K562 (cell line): ENCODE measurements around the gene IMMP2L. TPM values are rescaled to one million over a fixed set of nuclear protein-coding genes. Genes with fewer than 3 reads are reported as not detected.

Source experiments
- BMI1 ChIP-seq: fragments of 150-350 bp; IDR thresholded peaks from 2 replicates; pipeline ENCODE4 v1.6.1; 2014; ENCODE audit warnings: low read length
- CHD1 ChIP-seq: fragments of 200-600 bp; sonication (generic); IDR thresholded peaks from one replicate; pipeline ENCODE4 v1.6.1; 2012; ENCODE audit warnings: mild to moderate bottlenecking, moderate library complexity, low read length, inconsistent platforms
- CREB1 ChIP-seq, 2 experiments: sonication (generic) in 1 of 2; formaldehyde crosslinking in 1 of 2; IDR thresholded peaks; 2 replicates each; pipeline versions ENCODE4 v1.6.1 to v1.8.0; 2012 to 2022; ENCODE audit warnings: inconsistent platforms in 1 of 2, mild to moderate bottlenecking in 1 of 2, missing genetic modification reagents in 1 of 2, moderate library complexity in 1 of 2
- GABPA ChIP-seq: fragments of 200-800 bp; sonication (Bioruptor generic); conservative IDR thresholded peaks from 2 replicates; pipeline ENCODE4 v1.6.1; 2016; ENCODE audit warnings: low read depth, missing genetic modification characterization, missing compliant biosample characterization
- HCFC1 ChIP-seq: IDR thresholded peaks from 2 replicates; pipeline ENCODE4 v1.6.1; 2012; ENCODE audit warnings: low read depth, low read length, improper control_type of control experiment
- RFX5 ChIP-seq: IDR thresholded peaks from 2 replicates; pipeline ENCODE4 v1.6.1; 2011; ENCODE audit warnings: low read depth, mild to moderate bottlenecking, improper control_type of control experiment, low read length
- SMAD4 ChIP-seq: fragments of 250-450 bp; sonication (Bioruptor Pico); conservative IDR thresholded peaks from 2 replicates; pipeline ENCODE4 v1.8.0; 2021; ENCODE audit warnings: inconsistent platforms, mild to moderate bottlenecking, moderate library complexity
- SOX6 ChIP-seq: fragments of 450-650 bp; IDR thresholded peaks from 2 replicates; pipeline ENCODE4 v1.6.1; 2014; ENCODE audit warnings: mild to moderate bottlenecking
- SRSF1 ChIP-seq: fragments of 200-400 bp; formaldehyde crosslinking; IDR thresholded peaks from 2 replicates; pipeline ENCODE4 v1.6.1; 2017; ENCODE audit warnings: mild to moderate bottlenecking, low read depth, low read length, moderate library complexity
- ZBTB17 ChIP-seq: fragments of 450-650 bp; formaldehyde crosslinking; IDR thresholded peaks from 2 replicates; pipeline ENCODE4 v1.4.0; 2020; ENCODE audit warnings: mild to moderate bottlenecking
- polyA plus RNA-seq, 8 experiments: library from polyadenylated mRNA; depleted of rRNA in 4 of 8; stranded (reverse) in 5 of 8; unstranded in 3 of 8; fragments of >200 nt; fragmentation: Nextera tagmentation in 2 of 8; fragmentation: Illumina TruSeq in 1 of 8; extraction: Ambion mirVana in 2 of 8; extraction: Trizol in 1 of 8; gene quantifications; 2 replicates each; pipeline versions ENCODE4 v1.2.1 to v1.2.3, GENCODE V29; 2011 to 2014; ENCODE audit warnings: inconsistent platforms in 1 of 8, missing spikeins in 1 of 8
- total RNA-seq, 7 experiments: library from RNA; depleted of rRNA in 6 of 7; stranded (reverse); fragments of >200 nt in 6 of 7; fragmentation: Illumina TruSeq in 2 of 7; extraction: Trizol in 2 of 7; gene quantifications; 2 replicates each; pipeline versions ENCODE4 v1.2.1 to v1.2.3, GENCODE V29; 2011 to 2021; ENCODE audit warnings: low replicate concordance in 1 of 7
- TF ChIP-seq, protein P1 (sequence below): fragments of 450-650 bp; IDR thresholded peaks from 2 replicates; pipeline ENCODE4 v1.6.1; 2017; ENCODE audit warnings: antibody characterized with exemption
- TF ChIP-seq, protein P2 (sequence below): fragments of 250-450 bp; sonication (Bioruptor Pico); IDR thresholded peaks from 2 replicates; pipeline ENCODE4 v1.5.1; 2021; ENCODE audit warnings: mild to moderate bottlenecking
- TF ChIP-seq, protein P3 (sequence below): sonication (generic); formaldehyde crosslinking; IDR thresholded peaks from 2 replicates; pipeline ENCODE4 v1.9.0; 2022; ENCODE audit warnings: mild to moderate bottlenecking, missing genetic modification reagents
- TF ChIP-seq, protein P4 (sequence below), 2 experiments: fragments of 450-650 bp; IDR thresholded peaks; 2 replicates each; pipeline ENCODE4 v1.6.1; 2016; ENCODE audit warnings: mild to moderate bottlenecking in 2 of 2, borderline replicate concordance in 1 of 2, low read depth in 1 of 2, moderate library complexity in 1 of 2

IMMP2L gene
- total and polyA plus RNA-seq, 9 of the 15 experiments (the other 6 are each of a cell fraction or from before 2014, with no cell fraction given), result 29.7 to 116 (median 53.0) TPM

DNA sequence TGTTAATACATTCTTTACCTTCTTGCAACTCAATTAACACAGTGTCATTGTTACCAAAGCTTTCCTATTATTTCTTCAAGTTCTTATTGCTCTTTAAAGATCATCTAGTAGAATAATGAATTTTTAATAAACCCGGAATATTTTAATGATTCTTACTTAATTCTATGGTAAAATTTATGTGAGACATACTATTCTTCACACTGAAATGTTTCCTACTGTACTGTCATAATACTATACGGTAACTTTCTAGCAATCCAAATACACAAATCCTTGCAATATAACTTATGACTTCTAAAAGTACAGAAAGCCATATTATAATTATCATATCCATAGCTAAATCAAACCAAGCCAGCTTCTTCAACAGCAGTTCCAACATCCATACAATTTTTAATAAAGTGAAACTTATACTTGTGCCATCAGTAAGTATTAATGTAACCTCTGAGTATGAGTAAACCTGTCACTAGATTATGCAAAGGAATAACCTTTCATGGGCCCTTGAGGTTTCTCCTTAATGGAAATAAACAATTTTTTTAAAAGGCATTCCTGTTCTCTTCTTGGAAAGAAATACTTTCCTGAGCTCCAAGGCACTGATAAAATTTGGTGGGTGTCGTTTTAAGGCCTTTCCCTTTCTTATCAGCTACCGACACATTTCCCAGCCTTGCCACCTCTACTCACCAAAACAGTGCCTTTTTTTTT is 87.4 kb downstream of the IMMP2L start (continued):
- TF ChIP-seq RFX5 (no peak), BMI1 (no peak), CREB1 (IDR thresholded peaks at IDR 0.05) (peak; percentile 67; the same call in 1 of the 2 replicates), CREB1 (CRISPR knock-in tag; IDR thresholded peaks at IDR 0.05) (no peak), HCFC1 (no peak), ZBTB17 (CRISPR knock-in tag) (no peak), CHD1 (no peak), SRSF1 (no peak), SOX6 (peak; percentile 95), GABPA (tag) (0 out of 2 replicates have a peak, but pooled peaks have one; percentile 5), SMAD4 (CRISPR knock-in tag) (peak; percentile 69)
- TF ChIP-seq, protein P1, sequence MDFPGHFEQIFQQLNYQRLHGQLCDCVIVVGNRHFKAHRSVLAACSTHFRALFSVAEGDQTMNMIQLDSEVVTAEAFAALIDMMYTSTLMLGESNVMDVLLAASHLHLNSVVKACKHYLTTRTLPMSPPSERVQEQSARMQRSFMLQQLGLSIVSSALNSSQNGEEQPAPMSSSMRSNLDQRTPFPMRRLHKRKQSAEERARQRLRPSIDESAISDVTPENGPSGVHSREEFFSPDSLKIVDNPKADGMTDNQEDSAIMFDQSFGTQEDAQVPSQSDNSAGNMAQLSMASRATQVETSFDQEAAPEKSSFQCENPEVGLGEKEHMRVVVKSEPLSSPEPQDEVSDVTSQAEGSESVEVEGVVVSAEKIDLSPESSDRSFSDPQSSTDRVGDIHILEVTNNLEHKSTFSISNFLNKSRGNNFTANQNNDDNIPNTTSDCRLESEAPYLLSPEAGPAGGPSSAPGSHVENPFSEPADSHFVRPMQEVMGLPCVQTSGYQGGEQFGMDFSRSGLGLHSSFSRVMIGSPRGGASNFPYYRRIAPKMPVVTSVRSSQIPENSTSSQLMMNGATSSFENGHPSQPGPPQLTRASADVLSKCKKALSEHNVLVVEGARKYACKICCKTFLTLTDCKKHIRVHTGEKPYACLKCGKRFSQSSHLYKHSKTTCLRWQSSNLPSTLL, result no peak
- TF ChIP-seq, protein P2, sequence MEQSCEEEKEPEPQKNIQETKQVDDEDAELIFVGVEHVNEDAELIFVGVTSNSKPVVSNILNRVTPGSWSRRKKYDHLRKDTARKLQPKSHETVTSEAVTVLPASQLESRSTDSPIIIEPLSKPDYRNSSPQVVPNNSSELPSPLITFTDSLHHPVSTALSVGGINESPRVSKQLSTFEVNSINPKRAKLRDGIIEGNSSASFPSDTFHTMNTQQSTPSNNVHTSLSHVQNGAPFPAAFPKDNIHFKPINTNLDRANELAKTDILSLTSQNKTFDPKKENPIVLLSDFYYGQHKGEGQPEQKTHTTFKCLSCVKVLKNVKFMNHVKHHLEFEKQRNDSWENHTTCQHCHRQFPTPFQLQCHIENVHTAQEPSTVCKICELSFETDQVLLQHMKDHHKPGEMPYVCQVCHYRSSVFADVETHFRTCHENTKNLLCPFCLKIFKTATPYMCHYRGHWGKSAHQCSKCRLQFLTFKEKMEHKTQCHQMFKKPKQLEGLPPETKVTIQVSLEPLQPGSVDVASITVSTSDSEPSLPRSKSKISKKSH (CRISPR knock-in tag), result no peak
- TF ChIP-seq, protein P3, sequence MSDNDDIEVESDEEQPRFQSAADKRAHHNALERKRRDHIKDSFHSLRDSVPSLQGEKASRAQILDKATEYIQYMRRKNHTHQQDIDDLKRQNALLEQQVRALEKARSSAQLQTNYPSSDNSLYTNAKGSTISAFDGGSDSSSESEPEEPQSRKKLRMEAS, result no peak
- TF ChIP-seq, protein P4, sequence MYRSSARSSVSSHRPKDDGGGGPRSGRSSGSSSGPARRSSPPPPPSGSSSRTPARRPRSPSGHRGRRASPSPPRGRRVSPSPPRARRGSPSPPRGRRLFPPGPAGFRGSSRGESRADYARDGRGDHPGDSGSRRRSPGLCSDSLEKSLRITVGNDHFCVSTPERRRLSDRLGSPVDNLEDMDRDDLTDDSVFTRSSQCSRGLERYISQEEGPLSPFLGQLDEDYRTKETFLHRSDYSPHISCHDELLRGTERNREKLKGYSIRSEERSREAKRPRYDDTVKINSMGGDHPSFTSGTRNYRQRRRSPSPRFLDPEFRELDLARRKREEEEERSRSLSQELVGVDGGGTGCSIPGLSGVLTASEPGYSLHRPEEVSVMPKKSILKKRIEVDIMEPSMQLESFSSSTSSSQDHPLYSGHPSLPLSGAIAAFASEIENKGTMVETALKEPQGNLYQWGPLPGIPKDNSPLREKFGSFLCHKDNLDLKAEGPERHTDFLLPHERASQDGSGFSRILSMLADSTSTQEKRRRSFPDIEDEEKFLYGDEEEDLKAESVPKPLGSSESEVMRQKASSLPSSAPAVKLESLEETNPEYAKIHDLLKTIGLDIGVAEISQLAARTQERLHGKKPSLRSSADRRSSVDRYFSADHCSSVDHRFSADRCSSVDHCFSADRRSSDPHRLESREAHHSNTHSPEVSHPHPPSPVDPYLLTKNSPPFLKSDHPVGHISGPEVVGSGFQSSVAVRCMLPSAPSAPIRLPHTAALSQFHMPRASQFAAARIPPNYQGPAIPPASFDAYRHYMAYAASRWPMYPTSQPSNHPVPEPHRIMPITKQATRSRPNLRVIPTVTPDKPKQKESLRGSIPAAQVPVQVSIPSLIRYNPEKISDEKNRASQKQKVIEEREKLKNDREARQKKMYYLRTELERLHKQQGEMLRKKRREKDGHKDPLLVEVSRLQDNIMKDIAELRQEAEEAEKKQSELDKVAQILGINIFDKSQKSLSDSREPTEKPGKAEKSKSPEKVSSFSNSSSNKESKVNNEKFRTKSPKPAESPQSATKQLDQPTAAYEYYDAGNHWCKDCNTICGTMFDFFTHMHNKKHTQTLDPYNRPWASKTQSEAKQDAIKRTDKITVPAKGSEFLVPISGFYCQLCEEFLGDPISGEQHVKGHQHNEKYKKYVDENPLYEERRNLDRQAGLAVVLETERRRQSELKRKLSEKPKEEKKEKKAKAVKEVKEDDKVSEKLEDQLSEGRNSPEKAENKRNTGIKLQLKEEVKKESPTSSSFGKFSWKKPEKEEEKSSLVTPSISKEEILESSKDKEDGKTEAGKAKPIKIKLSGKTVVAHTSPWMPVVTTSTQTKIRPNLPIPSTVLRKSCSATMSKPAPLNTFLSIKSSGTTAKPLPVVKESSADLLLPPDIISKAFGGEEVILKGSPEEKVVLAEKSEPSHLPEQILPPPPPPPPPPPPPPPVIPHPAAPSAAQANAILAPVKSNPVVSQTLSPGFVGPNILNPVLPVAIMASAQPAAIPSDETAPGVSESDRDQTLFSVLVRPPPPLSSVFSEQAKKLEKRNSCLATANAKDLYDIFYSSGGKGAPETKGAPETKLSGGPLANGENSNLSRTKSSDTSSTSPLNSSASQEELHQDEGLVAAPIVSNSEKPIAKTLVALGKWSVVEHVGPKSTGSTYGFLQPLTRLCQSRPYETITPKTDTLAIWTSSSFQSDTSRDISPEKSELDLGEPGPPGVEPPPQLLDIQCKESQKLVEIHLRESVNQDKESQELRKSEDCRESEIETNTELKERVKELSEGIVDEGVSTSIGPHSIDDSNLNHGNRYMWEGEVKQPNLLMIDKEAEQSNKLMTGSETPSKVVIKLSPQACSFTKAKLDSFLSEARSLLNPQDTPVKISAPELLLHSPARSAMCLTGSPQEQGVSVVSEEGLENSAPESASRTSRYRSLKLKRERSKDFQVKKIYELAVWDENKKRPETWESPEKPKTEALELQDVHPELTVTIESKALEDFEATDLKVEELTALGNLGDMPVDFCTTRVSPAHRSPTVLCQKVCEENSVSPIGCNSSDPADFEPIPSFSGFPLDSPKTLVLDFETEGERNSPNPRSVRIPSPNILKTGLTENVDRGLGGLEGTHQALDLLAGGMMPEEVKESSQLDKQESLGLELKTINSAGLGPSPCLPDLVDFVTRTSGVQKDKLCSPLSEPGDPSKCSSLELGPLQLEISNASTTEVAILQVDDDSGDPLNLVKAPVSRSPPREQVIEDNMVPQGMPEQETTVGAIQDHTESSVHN (IDR thresholded peaks at IDR 0.05; ENCODE audit: borderline replicate concordance in 1 of 2, low read depth in 1 of 2), result peak in 1 of 2 experiments; percentile 61; a peak in 2 of 4 replicates
